Neural cell (in vitro differentiated cells): ENCODE results near the gene DNAL1.

Experiments
- CTCF ChIP-seq: fragments of 450-650 bp; IDR thresholded peaks from 2 replicates; pipeline ENCODE4 v1.5.1; 2014; ENCODE audit warnings: antibody characterized with exemption, mild to moderate bottlenecking, moderate library complexity; ENCODE audit not compliant: poor library complexity, severe bottlenecking
- EZH2 ChIP-seq: fragments of 200-600, 300-800 bp; shearing (Covaris generic), sonication (generic); IDR thresholded peaks from 2 replicates; pipeline ENCODE4 v1.6.1; 2014; ENCODE audit warnings: antibody characterized with exemption, low read length, borderline replicate concordance, mild to moderate bottlenecking; ENCODE audit not compliant: insufficient read depth, poor library complexity, severe bottlenecking
- POLR2AphosphoS5 ChIP-seq: IDR thresholded peaks from 2 replicates; pipeline ENCODE4 v1.6.1; 2012

DNA sequence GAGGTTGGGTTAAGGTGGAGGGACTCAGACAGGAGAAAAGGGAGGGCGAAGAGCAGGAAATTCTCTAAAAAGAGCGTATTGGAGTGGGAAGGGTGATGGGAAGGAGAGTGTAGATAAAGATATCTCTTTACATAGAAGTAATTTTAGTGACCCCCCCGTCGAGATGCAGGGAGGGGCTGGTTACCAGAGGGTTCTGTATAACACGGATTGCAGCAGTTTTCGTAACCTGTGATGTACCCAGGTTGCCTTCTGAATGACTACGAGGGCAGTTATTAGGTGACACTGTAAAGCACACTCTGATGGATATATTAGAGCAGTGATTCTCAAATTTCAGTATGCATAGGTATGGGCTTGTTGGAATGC, 443 bp downstream of the DNAL1 start:
- TF ChIP-seq EZH2: no peak
- no peak for TF ChIP-seq CTCF
- TF ChIP-seq POLR2AphosphoS5: no peak
